Nephron (organoid): ENCODE measurements around the gene OBSL1.

Source experiments
- H3K27ac Mint-ChIP-seq, 3 experiments: 2 replicates each; pipeline ENCODE4 v1.8.0; 2020; ENCODE audit warnings: mixed read lengths in 3 of 3, mild to moderate bottlenecking in 2 of 3, moderate library complexity in 1 of 3
- H3K27me3 Mint-ChIP-seq: 2 replicates; pipeline ENCODE4 v1.8.0; 2021; ENCODE audit warnings: low read depth, mild to moderate bottlenecking, moderate library complexity, mixed read lengths
- H3K36me3 Mint-ChIP-seq: 2 replicates; pipeline ENCODE4 v1.8.0; 2020; ENCODE audit warnings: low read depth, mixed read lengths
- H3K4me1 Mint-ChIP-seq: 2 replicates; pipeline ENCODE4 v1.8.0; 2020; ENCODE audit warnings: mixed read lengths
- H3K4me3 Mint-ChIP-seq, 3 experiments: 2 replicates each; pipeline ENCODE4 v1.8.0; 2020; ENCODE audit warnings: mild to moderate bottlenecking in 3 of 3, mixed read lengths in 3 of 3, moderate library complexity in 2 of 3
- H3K9me3 Mint-ChIP-seq: 2 replicates; pipeline ENCODE4 v1.8.0; 2020; ENCODE audit warnings: mixed read lengths
- CTCF ChIP-seq, 3 experiments: fragments of 200-600 bp; sonication (generic); IDR thresholded peaks; one replicate each; pipeline ENCODE4 v1.5.0; 2021; ENCODE audit warnings: antibody characterized with exemption in 3 of 3; ENCODE audit not compliant: unreplicated experiment in 3 of 3

OBSL1 gene

GRCh38 chr2:219611866-219612576 is 40.7 kb upstream of the OBSL1 start:
- Mint-ChIP-seq H3K27ac (no peak overlapping the region), H3K27me3 (no peaks in the 10 kb centered on the region), H3K4me3 (no peak overlapping the region), H3K36me3 (peaks cover 32% of the 10 kb centered on the region), H3K4me1 (peaks cover 24% of the 10 kb centered on the region), H3K9me3 (no peaks in the 10 kb centered on the region)
- no peak for TF ChIP-seq CTCF (IDR thresholded peaks at IDR 0.05; ENCODE audit: unreplicated experiment in 3 of 3)

- H3K4me3 Mint-ChIP-seq = no peak overlapping the region
- H3K27me3 Mint-ChIP-seq = no peaks in the 10 kb centered on the region
- no peak for TF ChIP-seq CTCF (IDR thresholded peaks at IDR 0.05; ENCODE audit: unreplicated experiment in 3 of 3)
- no peaks in the 10 kb centered on the region for H3K9me3 Mint-ChIP-seq
- H3K36me3 Mint-ChIP-seq = peaks cover 30% of the 10 kb centered on the region
- H3K27ac Mint-ChIP-seq = peak overlapping the region in 1 of 3 experiments; percentile 30
- H3K4me1 Mint-ChIP-seq = peaks cover 24% of the 10 kb centered on the region
Measured at GRCh38 chr2:219611306-219611705, 40.0 kb upstream of the OBSL1 start.

GRCh38 chr2:219609149-219609750 is 37.9 kb upstream of the OBSL1 start:
- Mint-ChIP-seq H3K9me3 (no peaks in the 10 kb centered on the region), H3K27ac (peak overlapping the region in 2 of 3 experiments; percentile 92 to 94)
- TF ChIP-seq CTCF (IDR thresholded peaks at IDR 0.05; ENCODE audit: unreplicated experiment in 3 of 3) = no peak

GRCh38 chr2:219608399-219608964 is 37.1 kb upstream of the OBSL1 start:
- no peak for TF ChIP-seq CTCF (IDR thresholded peaks at IDR 0.05; ENCODE audit: unreplicated experiment in 3 of 3)
- Mint-ChIP-seq H3K27me3 (no peaks in the 10 kb centered on the region), H3K27ac (no peak overlapping the region), H3K9me3 (no peaks in the 10 kb centered on the region), H3K4me3 (no peak overlapping the region), H3K4me1 (peaks cover 24% of the 10 kb centered on the region), H3K36me3 (peaks cover 47% of the 10 kb centered on the region)

More at GRCh38 chr2:219609149-219609750, 37.9 kb upstream of the OBSL1 start:
- Mint-ChIP-seq H3K36me3 (peaks cover 40% of the 10 kb centered on the region), H3K4me1 (peaks cover 24% of the 10 kb centered on the region), H3K4me3 (no peak overlapping the region), H3K27me3 (no peaks in the 10 kb centered on the region)

GRCh38 chr2:219607931-219608330 is 36.6 kb upstream of the OBSL1 start:
- no peaks in the 10 kb centered on the region for H3K27me3 Mint-ChIP-seq
- TF ChIP-seq CTCF (IDR thresholded peaks at IDR 0.05; ENCODE audit: unreplicated experiment in 3 of 3) = no peak
- H3K4me3 Mint-ChIP-seq = no peak overlapping the region
- peaks cover 24% of the 10 kb centered on the region for H3K4me1 Mint-ChIP-seq
- no peaks in the 10 kb centered on the region for H3K9me3 Mint-ChIP-seq
- H3K27ac Mint-ChIP-seq = no peak overlapping the region
- H3K36me3 Mint-ChIP-seq = peaks cover 47% of the 10 kb centered on the region
